ENCODE results near the gene TUB.

The TUB gene

GRCh38 chr11:8045839-8046238, 35.2 kb upstream of the TUB start:
- DNase-seq (ENCODE audit: low spot score): no peak
- Histone ChIP-seq H3K4me1 (ENCODE audit: insufficient read depth, poor library complexity, severe bottlenecking) (no peaks in the 10 kb centered on the region), H3K27me3 (ENCODE audit: insufficient read depth, poor library complexity, severe bottlenecking) (peaks cover 5% of the 10 kb centered on the region), H3K27ac (ENCODE audit: poor library complexity, severe bottlenecking) (no peak overlapping the region), H3K9me3 (ENCODE audit: severe bottlenecking) (no peaks in the 10 kb centered on the region), H3K4me3 (ENCODE audit: severe bottlenecking) (no peak overlapping the region), H3K36me3 (ENCODE audit: low read depth) (no peaks in the 10 kb centered on the region)
- ATAC-seq (ENCODE audit: low read depth): no peak
- TF ChIP-seq CTCF (IDR thresholded peaks at IDR 0.05; ENCODE audit: poor library complexity, severe bottlenecking): no peak

- DNase-seq (ENCODE audit: low spot score) (no peak), ATAC-seq (ENCODE audit: low read depth) (no peak)
- H3K36me3 ChIP-seq (ENCODE audit: low read depth): no peaks in the 10 kb centered on the region
- H3K9me3 ChIP-seq (ENCODE audit: severe bottlenecking): no peaks in the 10 kb centered on the region
- no peak overlapping the region for H3K27ac ChIP-seq (ENCODE audit: poor library complexity, severe bottlenecking)
- no peak for TF ChIP-seq CTCF (IDR thresholded peaks at IDR 0.05; ENCODE audit: poor library complexity, severe bottlenecking)
- no peaks in the 10 kb centered on the region for H3K4me1 ChIP-seq (ENCODE audit: insufficient read depth, poor library complexity, severe bottlenecking)
- H3K4me3 ChIP-seq (ENCODE audit: severe bottlenecking): no peak overlapping the region
- peaks cover 17% of the 10 kb centered on the region for H3K27me3 ChIP-seq (ENCODE audit: insufficient read depth, poor library complexity, severe bottlenecking)
Measured at GRCh38 chr11:8047382-8047781, 33.6 kb upstream of the TUB start.

- ATAC-seq (ENCODE audit: low read depth) (no peak), DNase-seq (ENCODE audit: low spot score) (no peak)
- peaks cover 17% of the 10 kb centered on the region for H3K27me3 ChIP-seq (ENCODE audit: insufficient read depth, poor library complexity, severe bottlenecking)
- TF ChIP-seq CTCF (IDR thresholded peaks at IDR 0.05; ENCODE audit: poor library complexity, severe bottlenecking): no peak
- no peaks in the 10 kb centered on the region for H3K9me3 ChIP-seq (ENCODE audit: severe bottlenecking)
- no peak overlapping the region for H3K27ac ChIP-seq (ENCODE audit: poor library complexity, severe bottlenecking)
- H3K4me1 ChIP-seq (ENCODE audit: insufficient read depth, poor library complexity, severe bottlenecking): no peaks in the 10 kb centered on the region
- H3K36me3 ChIP-seq (ENCODE audit: low read depth): no peaks in the 10 kb centered on the region
- H3K4me3 ChIP-seq (ENCODE audit: severe bottlenecking): no peak overlapping the region
Measured at GRCh38 chr11:8049084-8049483, 31.9 kb upstream of the TUB start.

GRCh38 chr11:8055091-8055835, 25.7 kb upstream of the TUB start:
- no peak for ATAC-seq (ENCODE audit: low read depth)
- Histone ChIP-seq H3K27ac (ENCODE audit: poor library complexity, severe bottlenecking) (no peak overlapping the region), H3K4me1 (ENCODE audit: insufficient read depth, poor library complexity, severe bottlenecking) (no peaks in the 10 kb centered on the region), H3K27me3 (ENCODE audit: insufficient read depth, poor library complexity, severe bottlenecking) (peaks cover 17% of the 10 kb centered on the region), H3K4me3 (ENCODE audit: severe bottlenecking) (no peak overlapping the region), H3K36me3 (ENCODE audit: low read depth) (no peaks in the 10 kb centered on the region), H3K9me3 (ENCODE audit: severe bottlenecking) (no peaks in the 10 kb centered on the region)
- TF ChIP-seq CTCF (IDR thresholded peaks at IDR 0.05; ENCODE audit: poor library complexity, severe bottlenecking): no peak
- DNase-seq (ENCODE audit: low spot score): no peak

GRCh38 chr11:8055836-8056526, 25.0 kb upstream of the TUB start:
- Histone ChIP-seq H3K27me3 (ENCODE audit: insufficient read depth, poor library complexity, severe bottlenecking) (peaks cover 11% of the 10 kb centered on the region), H3K27ac (ENCODE audit: poor library complexity, severe bottlenecking) (no peak overlapping the region), H3K4me3 (ENCODE audit: severe bottlenecking) (no peak overlapping the region), H3K36me3 (ENCODE audit: low read depth) (no peaks in the 10 kb centered on the region), H3K9me3 (ENCODE audit: severe bottlenecking) (no peaks in the 10 kb centered on the region), H3K4me1 (ENCODE audit: insufficient read depth, poor library complexity, severe bottlenecking) (no peaks in the 10 kb centered on the region)
- ATAC-seq (ENCODE audit: low read depth): no peak
- no peak for DNase-seq (ENCODE audit: low spot score)
- TF ChIP-seq CTCF (IDR thresholded peaks at IDR 0.05; ENCODE audit: poor library complexity, severe bottlenecking): no peak

Data from RWPE2 (cell line).